Stomach (tissue), 9 donors: ENCODE results near the gene UNC5B. TPM values are rescaled to one million over a fixed set of nuclear protein-coding genes. Genes with fewer than 3 reads are reported as not detected.
A peak's percentile ranks its signal among the peaks of the same experiment; 100 is the strongest.

ENCODE experiments used
- DNase-seq, 2 donors: peaks; one replicate each; pipeline versions ENCODE4 v3.0.0 to v3.0.0-alpha.2; 2013 to 2019
- H3K27ac ChIP-seq, 5 donors: fragments of 200-600 bp in 4 of 5; sonication (generic) in 4 of 5; one replicate each; pipeline ENCODE4 v1.5.1; 2013 to 2019; ENCODE audit warnings: mild to moderate bottlenecking in 1 of 5, moderate library complexity in 1 of 5
- H3K27me3 ChIP-seq, 3 donors: fragments of 200-600 bp; sonication (generic); one replicate each; pipeline ENCODE4 v1.5.1; 2017 to 2019; ENCODE audit warnings: mixed run types in 1 of 3
- H3K36me3 ChIP-seq, 4 donors: fragments of 200-600 bp; sonication (generic); 1 replicate in 3 of 4; 2 replicates in 1 of 4; pipeline ENCODE4 v1.5.1; 2016 to 2019
- H3K4me1 ChIP-seq, 4 donors: fragments of 200-600 bp; sonication (generic); one replicate each; pipeline ENCODE4 v1.5.1; 2016 to 2019
- H3K4me3 ChIP-seq, 4 donors: fragments of 200-600 bp; sonication (generic) in 3 of 4; one replicate each; pipeline ENCODE4 v1.5.1; 2016 to 2019; ENCODE audit warnings: mild to moderate bottlenecking in 1 of 4
- H3K9me3 ChIP-seq, 4 donors: fragments of 200-600 bp; sonication (generic); one replicate each; pipeline ENCODE4 v1.5.1; 2016 to 2019
- EP300 ChIP-seq: sonication (generic); formaldehyde crosslinking; IDR thresholded peaks from one replicate; pipeline ENCODE4 v1.6.1; 2017; ENCODE audit warnings: antibody characterized with exemption
- POLR2A ChIP-seq, 4 donors: fragments of 450-650 bp; IDR thresholded peaks; one replicate each; pipeline ENCODE4 v1.6.1; 2016; ENCODE audit warnings: antibody characterized with exemption in 4 of 4, control low read depth in 2 of 4, mild to moderate bottlenecking in 1 of 4, moderate library complexity in 1 of 4
- POLR2AphosphoS5 ChIP-seq, 3 donors: sonication (generic); formaldehyde crosslinking; IDR thresholded peaks; one replicate each; pipeline ENCODE4 v1.6.1; 2016; ENCODE audit warnings: antibody characterized with exemption in 3 of 3
- WGBS, 5 donors: extraction: QIAGEN DNeasy Blood & Tissue Kit in 3 of 5; methylation state at CpG; one replicate each; pipeline versions ENCODE4 v1.1.5 to v1.1.7; 2013 to 2018; 5-methylcytosine and 5-hydroxymethylcytosine counted together
- intact Hi-C: fragments of 100-400 bp; cut with DNase I; formaldehyde crosslinking; loops from one replicate; pipeline ENCODE4 v1.15.1; 2023; ENCODE audit warnings: low total_unique reads
- polyA plus RNA-seq, 3 donors: library from polyadenylated mRNA; stranded (reverse); fragments of 200-250 nt; gene quantifications; one replicate each; pipeline ENCODE4 v1.2.3, GENCODE V29; 2013
- total RNA-seq, 5 donors: library from RNA; depleted of rRNA; stranded (reverse); fragments of >200 nt; gene quantifications; one replicate each; pipeline versions ENCODE4 v1.1.0 to v1.2.3, GENCODE V29; 2014 to 2016
- TF ChIP-seq, protein P1 (sequence below), 7 experiments: fragments of 450-650 bp in 4 of 7; fragments of 200-600 bp in 3 of 7; sonication (generic) in 3 of 7; IDR thresholded peaks; one replicate each; pipeline ENCODE4 v1.5.1; 2016 to 2019; ENCODE audit warnings: antibody characterized with exemption in 7 of 7, control low read depth in 2 of 7, mild to moderate bottlenecking in 1 of 7
- donor health status: healthy with polysubstance abuse.
- donor health status: Bipolar disorder and iron deficiency.
- donor health status: healthy.

Gene UNC5B
- total and polyA plus RNA-seq, 8 donors, result 1.4 to 42.9 (median 5.7) TPM

DNA sequence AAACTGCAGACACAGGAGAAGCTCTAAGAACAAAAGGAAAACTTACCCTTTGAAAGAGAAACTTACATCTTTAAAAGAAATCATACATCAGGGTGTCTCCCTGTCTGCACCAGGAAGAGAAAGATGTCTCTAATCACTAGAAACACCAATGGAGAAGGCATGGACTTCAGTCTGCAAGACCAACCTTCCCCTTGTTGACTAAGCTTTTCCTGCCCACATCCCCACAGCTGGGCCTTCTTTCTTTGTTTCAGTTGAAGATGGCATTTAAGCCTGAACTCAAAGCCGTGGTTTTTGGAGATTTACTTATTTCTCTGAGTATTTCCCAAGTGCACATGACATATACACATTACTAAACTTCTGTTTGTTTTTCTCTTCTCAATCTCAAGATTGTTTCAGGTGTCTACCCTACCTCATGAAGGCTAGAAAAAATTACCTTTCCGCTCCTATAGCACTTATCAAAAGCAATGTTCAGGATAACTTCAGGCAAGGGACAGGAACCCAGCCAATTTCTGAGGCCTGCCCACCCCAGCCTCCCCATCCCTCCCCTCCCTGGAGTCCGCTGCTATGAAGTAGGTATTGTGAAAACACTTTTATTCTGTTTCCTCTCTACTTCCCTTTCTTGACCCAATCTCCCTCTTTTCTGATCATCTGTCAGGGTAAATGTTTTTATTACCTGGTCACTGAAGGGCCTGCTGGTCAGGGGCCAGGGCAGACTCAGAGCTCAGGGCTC, 103.9 kb downstream of the UNC5B start:
- intact Hi-C loops, result no loop called here
- DNase-seq, result no peak
- Histone ChIP-seq H3K4me3 (no peak overlapping the region), H3K27ac (no peak overlapping the region), H3K36me3 (no peaks in the 10 kb centered on the region), H3K9me3 (no peaks in the 10 kb centered on the region), H3K27me3 (no peaks in the 10 kb centered on the region), H3K4me1 (peaks cover 15 to 46% (median 31%) of the 10 kb centered on the region in 4 donors)
- TF ChIP-seq POLR2AphosphoS5 (IDR thresholded peaks at IDR 0.05), result no peak
- TF ChIP-seq, protein P1, sequence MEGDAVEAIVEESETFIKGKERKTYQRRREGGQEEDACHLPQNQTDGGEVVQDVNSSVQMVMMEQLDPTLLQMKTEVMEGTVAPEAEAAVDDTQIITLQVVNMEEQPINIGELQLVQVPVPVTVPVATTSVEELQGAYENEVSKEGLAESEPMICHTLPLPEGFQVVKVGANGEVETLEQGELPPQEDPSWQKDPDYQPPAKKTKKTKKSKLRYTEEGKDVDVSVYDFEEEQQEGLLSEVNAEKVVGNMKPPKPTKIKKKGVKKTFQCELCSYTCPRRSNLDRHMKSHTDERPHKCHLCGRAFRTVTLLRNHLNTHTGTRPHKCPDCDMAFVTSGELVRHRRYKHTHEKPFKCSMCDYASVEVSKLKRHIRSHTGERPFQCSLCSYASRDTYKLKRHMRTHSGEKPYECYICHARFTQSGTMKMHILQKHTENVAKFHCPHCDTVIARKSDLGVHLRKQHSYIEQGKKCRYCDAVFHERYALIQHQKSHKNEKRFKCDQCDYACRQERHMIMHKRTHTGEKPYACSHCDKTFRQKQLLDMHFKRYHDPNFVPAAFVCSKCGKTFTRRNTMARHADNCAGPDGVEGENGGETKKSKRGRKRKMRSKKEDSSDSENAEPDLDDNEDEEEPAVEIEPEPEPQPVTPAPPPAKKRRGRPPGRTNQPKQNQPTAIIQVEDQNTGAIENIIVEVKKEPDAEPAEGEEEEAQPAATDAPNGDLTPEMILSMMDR (IDR thresholded peaks at IDR 0.05), result no peak
- no peak for TF ChIP-seq EP300
- no peak for TF ChIP-seq POLR2A (IDR thresholded peaks at IDR 0.05)
- 38 to 66% (median 47%) methylated on average over 3 of the region's 3 CpGs for WGBS, 5 donors

DNA sequence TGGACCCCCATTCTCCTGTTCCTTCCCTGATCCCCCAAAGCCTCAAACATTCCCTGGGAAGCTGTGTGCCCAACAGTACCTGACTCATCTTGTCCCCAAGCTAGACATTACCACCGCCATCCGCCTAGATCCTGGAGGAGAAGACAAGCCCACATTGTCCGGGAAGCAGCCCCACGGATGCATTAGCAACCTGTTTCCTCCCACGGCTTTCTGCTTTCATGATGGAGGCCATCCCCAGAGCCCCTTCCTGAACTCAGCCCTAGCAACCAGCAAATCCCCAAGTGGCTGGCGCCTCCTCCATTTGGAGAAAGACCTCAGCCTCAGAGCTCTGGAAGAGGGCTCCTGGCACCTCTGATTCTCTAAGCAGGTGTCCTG, 104.4 kb downstream of the UNC5B start:
- 63 to 84% (median 73%) methylated on average over 6 of the region's 6 CpGs for WGBS, 5 donors
- no peak for DNase-seq
- Histone ChIP-seq H3K27me3 (no peaks in the 10 kb centered on the region), H3K4me3 (no peak overlapping the region), H3K27ac (no peak overlapping the region), H3K4me1 (peaks cover 15 to 49% (median 31%) of the 10 kb centered on the region in 4 donors), H3K36me3 (no peaks in the 10 kb centered on the region), H3K9me3 (no peaks in the 10 kb centered on the region)
- TF ChIP-seq POLR2AphosphoS5 (IDR thresholded peaks at IDR 0.05) (no peak), POLR2A (IDR thresholded peaks at IDR 0.05) (no peak), EP300 (no peak)
- TF ChIP-seq, protein P1 (IDR thresholded peaks at IDR 0.05), result no peak
- intact Hi-C loops, result no loop called here

DNA sequence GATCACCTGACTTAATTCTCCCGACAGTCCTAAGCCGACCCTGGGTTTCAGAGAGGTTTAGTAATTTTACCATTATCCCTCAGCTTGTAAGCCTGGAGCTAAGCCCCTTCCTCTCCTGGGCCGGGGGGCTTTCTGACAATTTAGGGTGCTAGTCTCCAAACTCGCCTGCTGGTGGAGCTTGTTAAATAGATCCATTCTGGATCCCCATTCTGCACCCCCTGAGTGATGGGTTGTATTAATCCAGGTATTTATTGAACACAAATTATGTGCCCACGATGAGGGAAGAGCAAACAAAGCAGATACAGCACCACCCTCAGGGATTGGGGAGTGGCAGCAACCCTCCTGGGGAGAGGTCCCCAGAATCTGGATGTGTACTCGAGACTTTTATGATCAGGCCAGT, 105.4 kb downstream of the UNC5B start:
- no peak overlapping the region for H3K27ac ChIP-seq
- WGBS, 5 donors, result 67 to 81% (median 79%) methylated on average over 6 of the region's 6 CpGs
- H3K4me1 ChIP-seq, result peaks cover 15 to 48% (median 31%) of the 10 kb centered on the region in 4 donors
- H3K27me3 ChIP-seq, result no peaks in the 10 kb centered on the region
- TF ChIP-seq POLR2AphosphoS5 (IDR thresholded peaks at IDR 0.05) (no peak), POLR2A (IDR thresholded peaks at IDR 0.05) (no peak), EP300 (no peak)
- TF ChIP-seq, protein P1 (IDR thresholded peaks at IDR 0.05), result no peak
- H3K36me3 ChIP-seq, result peaks cover 0 to 5% (median 3%) of the 10 kb centered on the region in 4 donors
- intact Hi-C loops, result no loop called here
- no peak for DNase-seq
- no peak overlapping the region for H3K4me3 ChIP-seq
- H3K9me3 ChIP-seq, result no peaks in the 10 kb centered on the region

DNA sequence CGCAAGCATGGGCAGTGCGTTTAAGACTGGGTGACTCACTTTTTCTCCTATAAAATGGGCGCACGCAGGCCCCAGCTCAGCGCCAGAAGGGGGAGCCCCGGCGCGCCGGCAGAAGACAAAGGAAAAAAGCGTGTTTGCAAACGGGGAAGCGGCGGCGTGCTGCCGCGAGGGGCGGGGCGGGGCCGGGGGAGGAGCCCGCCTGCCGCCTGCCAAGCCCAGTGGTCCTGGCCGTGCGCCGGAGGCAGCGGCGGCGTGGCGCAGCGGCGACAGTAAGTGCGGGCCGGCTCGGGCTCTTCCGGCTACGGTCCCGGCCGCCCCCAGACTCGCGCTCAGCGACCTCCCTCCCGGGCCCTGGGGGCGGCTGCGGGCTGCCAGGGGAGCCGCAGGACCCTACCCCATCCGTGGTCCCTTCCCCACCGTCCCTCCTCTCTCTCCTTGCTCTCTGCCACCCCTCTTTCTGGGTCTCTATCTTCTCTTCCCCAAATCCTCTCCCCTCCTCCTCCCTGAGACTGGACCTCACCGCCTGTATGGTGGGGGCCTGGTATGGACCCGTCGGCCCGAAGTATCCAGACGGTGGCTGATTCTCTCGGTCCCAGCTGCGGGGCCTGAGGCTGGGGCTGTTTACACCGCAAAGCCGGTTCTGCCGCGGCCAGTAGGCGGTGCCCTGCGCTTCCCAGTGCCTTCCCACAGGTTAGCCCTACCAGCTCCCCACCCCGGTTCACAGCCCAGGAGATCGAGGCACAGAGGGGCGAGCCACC, 106.9 kb downstream of the UNC5B start, which contains the start of gene SLC29A3:
TSS of gene SLC29A3 (plus strand) at position 218 of the 758 bp plus-strand sequence. CDS start at position 269, 51 bp downstream.
- peak within 1 kb of the TSS; percentile 42 to 90 (median 81) for H3K27ac ChIP-seq
- peak; percentile 85 to 96 for DNase-seq
- H3K36me3 ChIP-seq, result peaks cover 0 to 20% (median 18%) of the 10 kb centered on the region in 4 donors
- TF ChIP-seq POLR2A (IDR thresholded peaks at IDR 0.05) (no peak), POLR2AphosphoS5 (IDR thresholded peaks at IDR 0.05) (peak in 2 of 3 donors; percentile 75 to 85)
- TF ChIP-seq, protein P1 (IDR thresholded peaks at IDR 0.05), result peak in 5 of 7 experiments; percentile 48 to 73 (median 58)
- no peaks in the 10 kb centered on the region for H3K9me3 ChIP-seq
- WGBS, 5 donors, result 0 to 1% (median 1%) methylated on average over 28 to 62 of the region's 62 CpGs
- intact Hi-C loops, result no loop called here
- H3K4me1 ChIP-seq, result peaks cover 8 to 34% (median 23%) of the 10 kb centered on the region in 4 donors
- no peaks in the 10 kb centered on the region for H3K27me3 ChIP-seq
- peak within 1 kb of the TSS; percentile 67 to 85 (median 76) for H3K4me3 ChIP-seq
